Glutamatergic neuron (in vitro differentiated cells): ENCODE measurements around the gene OOSP3. TPM values are rescaled to one million over a fixed set of nuclear protein-coding genes. Genes with fewer than 3 reads are reported as not detected.

Experiments
- DNase-seq: peaks from one replicate; pipeline ENCODE4 v3.0.0; 2022
- H3K27ac Mint-ChIP-seq: one replicate; pipeline ENCODE4 v1.8.0; 2020; ENCODE audit warnings: mild to moderate bottlenecking, mixed read lengths, inconsistent platforms; ENCODE audit not compliant: unreplicated experiment
- H3K27me3 Mint-ChIP-seq: one replicate; pipeline ENCODE4 v1.8.0; 2020; ENCODE audit warnings: mild to moderate bottlenecking, moderate library complexity, mixed read lengths, inconsistent platforms; ENCODE audit not compliant: unreplicated experiment
- H3K36me3 Mint-ChIP-seq: one replicate; pipeline ENCODE4 v1.8.0; 2020; ENCODE audit warnings: mild to moderate bottlenecking, mixed read lengths, inconsistent platforms; ENCODE audit not compliant: unreplicated experiment
- H3K4me1 Mint-ChIP-seq: one replicate; pipeline ENCODE4 v1.8.0; 2020; ENCODE audit warnings: mild to moderate bottlenecking, low read depth, mixed read lengths, inconsistent platforms; ENCODE audit not compliant: unreplicated experiment
- H3K4me3 Mint-ChIP-seq: one replicate; pipeline ENCODE4 v1.8.0; 2020; ENCODE audit warnings: mild to moderate bottlenecking, mixed read lengths, inconsistent platforms; ENCODE audit not compliant: unreplicated experiment
- H3K9me3 Mint-ChIP-seq: one replicate; pipeline ENCODE4 v1.8.0; 2020; ENCODE audit warnings: mild to moderate bottlenecking, moderate library complexity, mixed read lengths, inconsistent platforms; ENCODE audit not compliant: unreplicated experiment
- CTCF ChIP-seq: fragments of 200-600 bp; sonication (generic); IDR thresholded peaks from one replicate; pipeline ENCODE4 v1.5.0; 2021; ENCODE audit not compliant: partially characterized antibody, unreplicated experiment
- total RNA-seq: library from RNA; stranded (reverse); fragmentation: NEBNext Ultra II Directional; extraction: Animal tissue kit (Norgen Biotek cat#: 25700); gene quantifications from one replicate; pipeline ENCODE4 v1.2.1, GENCODE V29; 2021; ENCODE audit not compliant: unreplicated experiment

OOSP3 gene
- total RNA-seq, 1 donor from 2014 or later: not detected

- H3K27ac Mint-ChIP-seq: no peak overlapping the region
- no peaks in the 10 kb centered on the region for H3K4me1 Mint-ChIP-seq
- H3K27me3 Mint-ChIP-seq: no peaks in the 10 kb centered on the region
- peaks cover 14% of the 10 kb centered on the region for H3K9me3 Mint-ChIP-seq
- peaks cover 19% of the 10 kb centered on the region for H3K36me3 Mint-ChIP-seq
- no peak for TF ChIP-seq CTCF
- H3K4me3 Mint-ChIP-seq: no peak overlapping the region
- DNase-seq: peak; percentile 46
Measured at GRCh38 chr11:59923813-59924212, 45.2 kb downstream of the OOSP3 start.

GRCh38 chr11:59931688-59932087 lies 53.1 kb downstream of the OOSP3 start:
- DNase-seq: no peak
- TF ChIP-seq CTCF: no peak
- Mint-ChIP-seq H3K27ac (no peak overlapping the region), H3K4me3 (no peak overlapping the region), H3K27me3 (no peaks in the 10 kb centered on the region), H3K4me1 (no peaks in the 10 kb centered on the region), H3K36me3 (no peaks in the 10 kb centered on the region), H3K9me3 (peaks cover 2% of the 10 kb centered on the region)

- Mint-ChIP-seq H3K4me1 (no peaks in the 10 kb centered on the region), H3K27ac (no peak within 1 kb of the TSS), H3K27me3 (peaks cover 2% of the 10 kb centered on the region), H3K36me3 (no peaks in the 10 kb centered on the region), H3K4me3 (no peak within 1 kb of the TSS), H3K9me3 (no peaks in the 10 kb centered on the region)
- no peak for TF ChIP-seq CTCF
- DNase-seq: no peak
Measured at GRCh38 chr11:59938132-59938531, 59.5 kb downstream of the OOSP3 start, which contains the start of gene OOSP1. OOSP1 (plus strand) TSS chr11:59938432; CDS start chr11:59938455, 23 bp downstream.

- Mint-ChIP-seq H3K4me1 (no peaks in the 10 kb centered on the region), H3K9me3 (no peaks in the 10 kb centered on the region), H3K27me3 (peaks cover 2% of the 10 kb centered on the region), H3K27ac (no peak overlapping the region), H3K4me3 (no peak overlapping the region), H3K36me3 (no peaks in the 10 kb centered on the region)
- no peak for DNase-seq
- no peak for TF ChIP-seq CTCF
Measured at GRCh38 chr11:59938718-59939117, 60.1 kb downstream of the OOSP3 start.

GRCh38 chr11:59939482-59939881 lies 60.9 kb downstream of the OOSP3 start:
- H3K27ac Mint-ChIP-seq: no peak overlapping the region
- no peaks in the 10 kb centered on the region for H3K9me3 Mint-ChIP-seq
- H3K27me3 Mint-ChIP-seq: peaks cover 2% of the 10 kb centered on the region
- TF ChIP-seq CTCF: no peak
- no peak overlapping the region for H3K4me3 Mint-ChIP-seq
- H3K4me1 Mint-ChIP-seq: no peaks in the 10 kb centered on the region
- H3K36me3 Mint-ChIP-seq: no peaks in the 10 kb centered on the region
- no peak for DNase-seq
